HepG2 (cell line): ENCODE data around the gene URB1. TPM values are rescaled to one million over a fixed set of nuclear protein-coding genes. Genes with fewer than 3 reads are reported as not detected.

Source experiments
- BCLAF1 ChIP-seq: fragments of 450-650 bp; IDR thresholded peaks from 2 replicates; pipeline ENCODE4 v1.6.1; 2017; ENCODE audit warnings: mild to moderate bottlenecking
- MLLT10 ChIP-seq: sonication (generic); formaldehyde crosslinking; IDR thresholded peaks from 2 replicates; pipeline ENCODE4 v1.4.0; 2020; ENCODE audit warnings: missing genetic modification reagents
- NR2F2 ChIP-seq: IDR thresholded peaks from 2 replicates; pipeline ENCODE4 v1.6.1; 2012; ENCODE audit warnings: low read depth, inconsistent platforms, borderline replicate concordance
- PRDM10 ChIP-seq: sonication (generic); formaldehyde crosslinking; IDR thresholded peaks from 2 replicates; pipeline ENCODE4 v1.4.0; 2020; ENCODE audit warnings: low read depth, missing genetic modification reagents
- RFX3 ChIP-seq: IDR thresholded peaks from 2 replicates; pipeline ENCODE4 v1.6.1; 2016; ENCODE audit warnings: missing biosample characterization, missing genetic modification reagents
- STAG1 ChIP-seq: sonication (generic); formaldehyde crosslinking; IDR thresholded peaks from 2 replicates; pipeline ENCODE4 v1.4.0; 2020; ENCODE audit warnings: missing genetic modification reagents
- TFDP2 ChIP-seq: sonication (generic); formaldehyde crosslinking; IDR thresholded peaks from 2 replicates; pipeline ENCODE4 v1.4.0; 2020; ENCODE audit warnings: missing genetic modification reagents
- THAP8 ChIP-seq: sonication (generic); formaldehyde crosslinking; IDR thresholded peaks from 2 replicates; pipeline ENCODE4 v1.5.1; 2020; ENCODE audit warnings: missing genetic modification reagents, mild to moderate bottlenecking, borderline replicate concordance
- THAP9 ChIP-seq: sonication (generic); formaldehyde crosslinking; IDR thresholded peaks from 2 replicates; pipeline ENCODE4; 2020; ENCODE audit warnings: missing genetic modification reagents, mild to moderate bottlenecking, borderline replicate concordance
- ZNF362 ChIP-seq: sonication (generic); formaldehyde crosslinking; IDR thresholded peaks from 2 replicates; pipeline ENCODE4 v1.4.0; 2020; ENCODE audit warnings: missing genetic modification reagents, mild to moderate bottlenecking, borderline replicate concordance
- ZNF510 ChIP-seq: sonication (generic); formaldehyde crosslinking; IDR thresholded peaks from 2 replicates; pipeline ENCODE4 v1.4.0; 2020; ENCODE audit warnings: low read depth, mild to moderate bottlenecking, missing genetic modification reagents
- ZSCAN5A ChIP-seq: sonication (generic); formaldehyde crosslinking; IDR thresholded peaks from 2 replicates; pipeline ENCODE4 v1.8.0; 2022; ENCODE audit warnings: mild to moderate bottlenecking, missing genetic modification reagents, borderline replicate concordance
- polyA plus RNA-seq, 8 experiments: library from polyadenylated mRNA; depleted of rRNA in 3 of 8; stranded (reverse) in 7 of 8; unstranded in 1 of 8; fragments of >200 nt; fragmentation: Illumina TruSeq in 4 of 8; extraction: Trizol in 4 of 8; gene quantifications; 2 replicates each; pipeline versions ENCODE4 v1.2.1 to v1.2.3, GENCODE V29; 2011 to 2016; ENCODE audit warnings: low read depth in 4 of 8, missing spikeins in 1 of 8, mixed read lengths in 1 of 8; ENCODE audit not compliant: insufficient read depth in 1 of 8
- total RNA-seq, 5 experiments: library from RNA; depleted of rRNA; stranded (reverse); fragments of >200 nt; fragmentation: Illumina TruSeq; extraction: Trizol; gene quantifications; 2 replicates each; pipeline ENCODE4 v1.2.3, GENCODE V29; 2016; ENCODE audit warnings: low read depth in 1 of 5

The URB1 gene
- total and polyA plus RNA-seq, 2 of the 13 experiments (the other 11 are each of a cell fraction or from before 2014, with no cell fraction given), result 4.5 to 16.7 TPM

- TF ChIP-seq THAP9 (CRISPR knock-in tag), result peak; percentile 98
- TF ChIP-seq NR2F2, result no peak; the same call in 1 of the 2 replicates
- no peak for TF ChIP-seq MLLT10
- 0 out of 2 replicates have a peak, but pooled peaks have one; percentile 2 for TF ChIP-seq STAG1
- TF ChIP-seq TFDP2 (CRISPR knock-in tag), result peak; percentile 98
- no peak for TF ChIP-seq THAP8 (CRISPR knock-in tag)
- TF ChIP-seq ZNF510 (CRISPR knock-in tag), result no peak
- TF ChIP-seq ZNF362 (CRISPR knock-in tag), result peak; percentile 97
- peak; percentile 82; the same call in 1 of the 2 replicates for TF ChIP-seq ZSCAN5A (CRISPR knock-in tag)
- no peak for TF ChIP-seq RFX3 (CRISPR knock-in tag)
- TF ChIP-seq PRDM10 (CRISPR knock-in tag), result no peak
- TF ChIP-seq BCLAF1, result no peak
These were observed 114.1 kb downstream of the URB1 start, which contains the start of gene MIS18A (continued) for GRCh38 chr21:32278518-32279376.
